ENCODE results near the gene INPP5F. TPM values are rescaled to one million over a fixed set of nuclear protein-coding genes. Genes with fewer than 3 reads are reported as not detected.

The INPP5F gene
- total and polyA plus RNA-seq, 2 of the 13 experiments (the other 11 are each of a cell fraction or from before 2014, with no cell fraction given): 12.5 to 15.7 TPM

DNA sequence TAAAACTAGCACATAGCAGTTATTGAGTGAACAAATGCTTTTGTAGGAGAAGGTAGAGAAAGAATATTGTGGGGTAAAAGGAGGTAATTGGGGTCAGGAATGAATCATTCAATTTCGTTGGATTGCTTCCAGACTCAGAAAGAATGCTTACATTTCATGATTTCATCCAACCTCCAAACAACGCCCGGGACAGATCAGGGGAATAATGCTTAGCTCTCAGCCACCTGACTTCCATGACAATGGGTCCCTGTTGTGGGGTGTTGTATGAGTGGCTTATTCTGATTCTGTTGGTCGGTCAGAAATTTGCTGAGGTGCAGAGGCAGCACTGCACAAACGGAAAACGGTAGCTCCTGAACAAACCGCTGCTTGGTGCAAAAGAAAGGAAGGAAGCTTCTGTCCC lies 24.0 kb upstream of the INPP5F start:
- POLR2A ChIA-PET: no interaction called here
- H3K9me3 ChIP-seq (ENCODE audit: low read length): 0 out of 2 replicates have a peak, but pooled peaks cover 3% of the 10 kb centered on the region
- no peak for FAIRE-seq
- intact Hi-C loops (cut with micrococcal nuclease; ENCODE audit: unreplicated experiment) (no loop called here), in situ Hi-C loops (cut with HindIII; ENCODE audit: extremely low pct_ligation_motif_present, low pct_unique_long_range_greater_than_20kb) (no loop called here)
- TF ChIP-seq ZNF263 (CRISPR knock-in tag; IDR thresholded peaks at IDR 0.05): no peak
- TF ChIP-seq ELF3 (CRISPR knock-in tag; IDR thresholded peaks at IDR 0.05): no peak
- TF ChIP-seq, protein P1, sequence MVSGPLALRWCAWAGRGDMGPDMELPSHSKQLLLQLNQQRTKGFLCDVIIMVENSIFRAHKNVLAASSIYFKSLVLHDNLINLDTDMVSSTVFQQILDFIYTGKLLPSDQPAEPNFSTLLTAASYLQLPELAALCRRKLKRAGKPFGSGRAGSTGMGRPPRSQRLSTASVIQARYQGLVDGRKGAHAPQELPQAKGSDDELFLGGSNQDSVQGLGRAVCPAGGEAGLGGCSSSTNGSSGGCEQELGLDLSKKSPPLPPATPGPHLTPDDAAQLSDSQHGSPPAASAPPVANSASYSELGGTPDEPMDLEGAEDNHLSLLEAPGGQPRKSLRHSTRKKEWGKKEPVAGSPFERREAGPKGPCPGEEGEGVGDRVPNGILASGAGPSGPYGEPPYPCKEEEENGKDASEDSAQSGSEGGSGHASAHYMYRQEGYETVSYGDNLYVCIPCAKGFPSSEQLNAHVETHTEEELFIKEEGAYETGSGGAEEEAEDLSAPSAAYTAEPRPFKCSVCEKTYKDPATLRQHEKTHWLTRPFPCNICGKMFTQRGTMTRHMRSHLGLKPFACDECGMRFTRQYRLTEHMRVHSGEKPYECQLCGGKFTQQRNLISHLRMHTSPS (CRISPR knock-in tag; IDR thresholded peaks at IDR 0.05; ENCODE audit: low read depth): no peak
- TF ChIP-seq SMAD9 (CRISPR knock-in tag; IDR thresholded peaks at IDR 0.05): no peak
- TF ChIP-seq ZBTB46 (CRISPR knock-in tag; IDR thresholded peaks at IDR 0.05; ENCODE audit: borderline replicate concordance): no peak
- no peak overlapping the region for H3K9ac ChIP-seq (ENCODE audit: insufficient read depth, low read depth, low read length)
- DNase-seq (ENCODE audit: low spot score): peak; percentile 15
- H3K79me2 ChIP-seq (ENCODE audit: insufficient read depth, low read length): no peaks in the 10 kb centered on the region
- no peaks in the 10 kb centered on the region for H3K36me3 ChIP-seq (replicated peaks in 1 of 2; ENCODE audit: control insufficient read depth in 1 of 2, insufficient read depth in 2 of 2, low read length in 2 of 2)
- H3K4me1 ChIP-seq (ENCODE audit: insufficient read depth, low read length): peaks cover 6% of the 10 kb centered on the region; the same call in 1 of the 2 replicates
- 49% methylated on average over 7 of the region's 7 CpGs for WGBS (ENCODE audit: low lambda C conversion rate)
- no peak overlapping the region for H3K27ac ChIP-seq (ENCODE audit: extremely low read length, insufficient read depth, low read length)
- peaks cover 0 to 4% of the 10 kb centered on the region in 2 experiments; a peak in 1 of 5 replicates for H3K27me3 ChIP-seq (ENCODE audit: control insufficient read depth in 1 of 2, insufficient read depth in 2 of 2, low read length in 2 of 2)
- no TSS peak for BruUV-seq (replicated peaks)
- no peak overlapping the region for H3K4me3 ChIP-seq (replicated peaks in 1 of 3; ENCODE audit: insufficient read depth in 1 of 3, low read depth in 2 of 3, low read length in 3 of 3)
- CTCF ChIA-PET (ENCODE audit: low intra/inter-chr PET ratio, low total read pairs): no interaction called here
- ATAC-seq: no peak
- no peaks in the 10 kb centered on the region for H4K20me1 ChIP-seq (ENCODE audit: insufficient read depth, low read length)
- no peak overlapping the region for H3K4me2 ChIP-seq (ENCODE audit: low read depth, low read length)
- no peak overlapping the region for H2AFZ ChIP-seq (ENCODE audit: low read length)
